GM10266 (cell line): ENCODE data around the gene WFDC12.

Source experiments
- DNase-seq: peaks from one replicate; pipeline ENCODE4 v3.0.0; 2012; ENCODE audit errors: extremely low spot score
- TF ChIP-seq, protein P1 (sequence below): IDR thresholded peaks from 2 replicates; pipeline ENCODE4 v1.5.1; 2012; ENCODE audit warnings: mild to moderate bottlenecking, low read depth; ENCODE audit not compliant: control insufficient read depth, insufficient read depth; ENCODE audit errors: missing control alignments

WFDC12 gene

GRCh38 chr20:45110301-45110700 is 14.0 kb downstream of the WFDC12 start:
- peak; percentile 2 for DNase-seq
- TF ChIP-seq, protein P1, sequence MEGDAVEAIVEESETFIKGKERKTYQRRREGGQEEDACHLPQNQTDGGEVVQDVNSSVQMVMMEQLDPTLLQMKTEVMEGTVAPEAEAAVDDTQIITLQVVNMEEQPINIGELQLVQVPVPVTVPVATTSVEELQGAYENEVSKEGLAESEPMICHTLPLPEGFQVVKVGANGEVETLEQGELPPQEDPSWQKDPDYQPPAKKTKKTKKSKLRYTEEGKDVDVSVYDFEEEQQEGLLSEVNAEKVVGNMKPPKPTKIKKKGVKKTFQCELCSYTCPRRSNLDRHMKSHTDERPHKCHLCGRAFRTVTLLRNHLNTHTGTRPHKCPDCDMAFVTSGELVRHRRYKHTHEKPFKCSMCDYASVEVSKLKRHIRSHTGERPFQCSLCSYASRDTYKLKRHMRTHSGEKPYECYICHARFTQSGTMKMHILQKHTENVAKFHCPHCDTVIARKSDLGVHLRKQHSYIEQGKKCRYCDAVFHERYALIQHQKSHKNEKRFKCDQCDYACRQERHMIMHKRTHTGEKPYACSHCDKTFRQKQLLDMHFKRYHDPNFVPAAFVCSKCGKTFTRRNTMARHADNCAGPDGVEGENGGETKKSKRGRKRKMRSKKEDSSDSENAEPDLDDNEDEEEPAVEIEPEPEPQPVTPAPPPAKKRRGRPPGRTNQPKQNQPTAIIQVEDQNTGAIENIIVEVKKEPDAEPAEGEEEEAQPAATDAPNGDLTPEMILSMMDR: no peak

DNA sequence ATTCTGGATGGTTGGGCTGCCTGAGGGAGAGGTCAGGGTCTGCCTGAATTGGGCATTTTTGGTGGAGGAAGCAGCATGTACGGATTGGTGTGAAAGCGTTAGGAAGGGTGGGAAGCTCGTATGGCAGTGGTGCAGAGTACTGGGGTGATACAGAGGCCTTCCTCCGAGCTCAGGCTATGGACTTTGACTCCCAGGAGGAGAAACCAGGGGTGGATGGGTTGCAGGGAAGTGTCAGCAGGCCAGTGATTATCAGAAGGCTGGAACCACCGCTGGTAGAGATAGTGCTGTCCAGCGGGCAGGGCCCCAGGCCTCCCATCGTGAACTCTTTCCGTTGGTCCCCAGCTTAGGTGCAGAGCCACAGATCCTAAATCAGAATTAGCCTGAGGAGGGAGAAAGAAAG is 14.6 kb downstream of the WFDC12 start:
- TF ChIP-seq, protein P1: no peak
- peak; percentile 4 for DNase-seq

DNA sequence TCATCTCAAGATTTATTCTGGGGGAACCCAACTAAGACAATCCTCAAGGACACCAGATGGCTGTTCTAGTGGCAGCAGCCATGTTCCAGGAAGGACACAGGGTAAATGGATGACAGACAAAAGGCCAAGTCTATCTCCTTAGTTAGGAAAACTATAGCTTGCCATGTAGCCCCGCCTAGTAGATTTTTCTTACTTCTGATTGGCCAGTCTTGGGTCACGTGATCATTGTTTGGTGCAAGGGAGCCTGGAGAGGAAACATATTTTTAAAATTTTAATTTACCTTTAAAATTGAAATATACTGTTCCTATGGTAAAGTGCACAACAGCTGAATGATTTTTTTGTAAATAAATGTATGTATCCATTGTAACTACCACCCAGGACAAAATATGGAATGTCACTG is 18.9 kb downstream of the WFDC12 start:
- TF ChIP-seq, protein P1: no peak
- DNase-seq: no peak

DNA sequence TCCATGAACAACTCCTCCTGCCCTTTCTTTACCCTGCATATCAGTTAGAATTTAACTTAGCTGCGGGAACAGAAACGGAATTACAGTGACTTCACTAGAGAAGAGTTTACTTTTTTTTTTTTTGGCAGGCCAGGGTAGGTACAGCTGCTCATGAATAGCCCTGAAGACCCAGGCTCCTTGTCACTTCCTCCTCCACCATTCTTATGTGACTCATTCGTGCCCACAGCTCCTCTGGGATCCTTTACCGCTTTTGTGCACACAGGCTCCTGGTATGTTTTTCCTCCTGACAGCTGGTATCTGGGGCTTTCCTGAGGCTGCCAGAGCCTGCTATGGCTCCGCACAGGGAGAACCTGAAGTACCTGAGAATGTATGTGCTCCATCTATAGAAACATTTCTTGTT is 19.5 kb downstream of the WFDC12 start:
- DNase-seq: no peak
- TF ChIP-seq, protein P1: no peak

DNA sequence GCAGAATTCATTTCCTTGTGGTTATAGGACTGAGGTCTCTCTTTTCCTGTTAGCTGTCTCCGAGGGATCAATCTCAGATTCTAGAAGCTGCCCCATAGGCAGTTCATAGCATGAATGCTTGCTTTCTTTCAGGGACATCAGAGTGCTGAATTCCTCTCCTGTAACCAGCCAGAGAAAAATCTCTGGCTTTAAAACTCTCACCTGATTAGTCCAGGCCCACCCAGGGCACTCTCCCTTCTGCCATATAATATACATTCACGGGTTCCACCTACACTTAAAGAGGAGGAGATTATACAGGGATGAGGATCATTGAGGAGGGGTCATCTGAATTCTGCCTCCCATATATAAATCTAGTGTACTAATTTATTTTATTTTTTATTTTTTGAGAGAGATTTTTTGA is 21.2 kb downstream of the WFDC12 start:
- no peak for DNase-seq
- TF ChIP-seq, protein P1: no peak

DNA sequence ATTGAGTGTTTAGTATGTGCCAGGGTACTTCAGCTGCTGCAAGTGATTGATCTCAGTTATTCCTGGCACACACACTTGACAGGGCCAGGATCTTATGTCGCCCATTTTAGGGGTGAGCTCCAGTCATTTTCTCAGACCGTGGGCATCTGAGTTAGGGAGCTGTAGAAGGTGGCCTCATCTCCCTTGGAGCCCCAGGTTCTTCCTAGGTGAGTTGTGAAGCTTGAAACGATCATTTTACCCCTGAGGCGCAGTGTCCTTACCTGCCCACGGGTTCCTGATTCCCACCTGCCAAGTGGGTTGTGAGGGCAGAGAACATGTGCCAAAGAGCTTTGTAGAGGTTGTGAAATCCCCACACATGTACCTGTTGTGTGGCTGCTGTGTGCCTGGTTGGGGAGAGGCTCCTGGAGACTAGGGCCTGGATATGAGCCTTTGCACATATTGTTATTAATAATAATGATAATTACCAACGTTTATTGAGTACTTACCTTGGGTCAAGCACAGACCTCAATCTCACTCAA is 22.9 kb downstream of the WFDC12 start:
- TF ChIP-seq, protein P1: no peak
- no peak for DNase-seq

DNA sequence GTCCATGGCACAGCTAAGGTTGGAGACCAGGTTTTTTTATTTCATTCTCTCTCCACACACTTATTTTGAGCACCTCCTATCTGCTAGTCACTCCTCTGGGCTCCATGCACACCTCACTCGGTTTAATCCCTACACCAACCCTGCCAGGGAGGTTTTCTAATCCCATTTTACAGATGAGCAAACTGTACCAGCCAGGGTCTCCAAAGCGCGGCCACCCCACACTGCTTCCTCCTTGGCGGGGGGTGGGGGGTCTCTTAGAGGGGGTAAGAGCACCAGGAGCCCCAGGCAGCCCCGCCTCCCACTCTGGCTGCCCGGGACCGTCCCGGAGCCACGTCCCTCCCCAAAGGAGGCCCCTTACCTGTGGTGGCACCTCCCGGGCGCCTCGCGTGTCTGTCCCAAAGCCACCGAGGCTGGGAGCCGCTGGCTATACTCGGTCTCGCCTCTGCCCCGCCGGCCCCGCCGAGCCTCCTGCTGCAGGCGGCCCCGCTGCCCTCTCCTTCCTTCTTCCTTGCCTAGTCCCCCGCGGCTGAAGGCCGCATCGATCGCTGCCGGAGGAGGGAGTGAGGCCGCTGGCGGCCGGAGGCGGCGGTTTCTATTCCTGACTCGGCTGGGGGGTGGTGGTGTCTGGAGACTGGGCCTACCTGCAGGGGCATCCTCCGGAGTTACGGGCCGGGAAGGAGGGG is 23.6 kb downstream of the WFDC12 start, which contains the start of gene KCNS1:
KCNS1 (minus strand) TSS at position 565 of the 683 bp plus-strand sequence. CDS start 1,891 bp downstream, outside the sequence.
- TF ChIP-seq, protein P1: no peak
- DNase-seq: peak; percentile 37
